Esophagus squamous epithelium (tissue), 5 donors: ENCODE measurements around the gene CATSPERD. TPM values are rescaled to one million over a fixed set of nuclear protein-coding genes. Genes with fewer than 3 reads are reported as not detected.

ENCODE experiments used
- DNase-seq: peaks from one replicate; lab custom pipeline; 2025; lab: John Stamatoyannopoulos, UW
- H3K27ac ChIP-seq, 4 donors: fragments of 200-600 bp; sonication (generic); one replicate each; pipeline ENCODE4 v1.5.1; 2016 to 2019; ENCODE audit warnings: mild to moderate bottlenecking in 1 of 4
- H3K27me3 ChIP-seq, 4 donors: fragments of 200-600 bp; sonication (generic); 1 replicate in 3 of 4; 2 replicates in 1 of 4; pipeline versions ENCODE4 v1.5.1 to v1.6.0; 2017 to 2021; ENCODE audit warnings: antibody characterized with exemption in 1 of 4
- H3K36me3 ChIP-seq, 3 donors: fragments of 200-600 bp; sonication (generic); one replicate each; pipeline ENCODE4 v1.5.1; 2016 to 2019
- H3K4me1 ChIP-seq, 3 donors: fragments of 200-600 bp; sonication (generic); one replicate each; pipeline ENCODE4 v1.5.1; 2017 to 2019
- H3K4me3 ChIP-seq, 4 donors: fragments of 200-600 bp; sonication (generic); 1 replicate in 3 of 4; 2 replicates in 1 of 4; pipeline ENCODE4 v1.5.1; 2016 to 2019; ENCODE audit warnings: mild to moderate bottlenecking in 2 of 4, moderate library complexity in 1 of 4
- H3K9me3 ChIP-seq, 3 donors: fragments of 200-600 bp; sonication (generic); one replicate each; pipeline ENCODE4 v1.5.1; 2016 to 2019
- CTCF ChIP-seq, 6 experiments: fragments of 450-650 bp in 4 of 6; fragments of 200-600 bp in 2 of 6; sonication (generic) in 2 of 6; IDR thresholded peaks; one replicate each; pipeline ENCODE4 v1.5.1; 2016 to 2019; ENCODE audit warnings: antibody characterized with exemption in 6 of 6, mild to moderate bottlenecking in 4 of 6, moderate library complexity in 4 of 6
- POLR2A ChIP-seq, 4 donors: fragments of 450-650 bp; IDR thresholded peaks; one replicate each; pipeline ENCODE4 v1.6.1; 2017; ENCODE audit warnings: antibody characterized with exemption in 4 of 4, mild to moderate bottlenecking in 4 of 4, moderate library complexity in 3 of 4
- WGBS, 2 donors: methylation state at CpG; one replicate each; pipeline ENCODE4 v1.1.5; 2018; 5-methylcytosine and 5-hydroxymethylcytosine counted together
- intact Hi-C: fragments of 100-400 bp; cut with DNase I; formaldehyde crosslinking; loops from one replicate; pipeline ENCODE4 v1.15.0; 2022
- total RNA-seq, 4 donors: library from RNA; depleted of rRNA; stranded (reverse); fragments of >200 nt; gene quantifications; one replicate each; pipeline ENCODE4 v1.1.0, GENCODE V29; 2016
- donor health status: DM: yes; HTN: yes; CAD: no.

Gene CATSPERD
- total RNA-seq, 4 donors from 2014 or later: 0.19 TPM; not detected in 3

- Histone ChIP-seq H3K9me3 (no peaks in the 10 kb centered on the region), H3K4me3 (no peak overlapping the region), H3K4me1 (peaks cover 12 to 28% (median 18%) of the 10 kb centered on the region in 3 donors), H3K27ac (no peak overlapping the region), H3K27me3 (no peaks in the 10 kb centered on the region), H3K36me3 (peaks cover 25 to 100% (median 63%) of the 10 kb centered on the region in 3 donors)
- intact Hi-C loops: no loop called here
- DNase-seq: no peak
- no peak for TF ChIP-seq CTCF (IDR thresholded peaks at IDR 0.05)
- TF ChIP-seq POLR2A (IDR thresholded peaks at IDR 0.05): no peak
- 69 to 80% methylated on average over 1 to 8 of the region's 42 CpGs for WGBS, 2 donors
These were observed 24.0 kb upstream of the CATSPERD start for GRCh38 chr19:5696196-5697021.

- H3K4me3 ChIP-seq: no peak overlapping the region
- H3K27me3 ChIP-seq: no peaks in the 10 kb centered on the region
- no peak for DNase-seq
- peaks cover 25 to 100% (median 56%) of the 10 kb centered on the region in 3 donors for H3K36me3 ChIP-seq
- no peak overlapping the region for H3K27ac ChIP-seq
- no peaks in the 10 kb centered on the region for H3K9me3 ChIP-seq
- H3K4me1 ChIP-seq: peaks cover 6 to 20% (median 10%) of the 10 kb centered on the region in 3 donors
- TF ChIP-seq POLR2A (IDR thresholded peaks at IDR 0.05) (no peak), CTCF (IDR thresholded peaks at IDR 0.05) (no peak)
- intact Hi-C loops: no loop called here
- 72 to 74% methylated on average over 13 to 18 of the region's 25 CpGs for WGBS, 2 donors
These were observed 23.2 kb upstream of the CATSPERD start for GRCh38 chr19:5697022-5697889.

DNA sequence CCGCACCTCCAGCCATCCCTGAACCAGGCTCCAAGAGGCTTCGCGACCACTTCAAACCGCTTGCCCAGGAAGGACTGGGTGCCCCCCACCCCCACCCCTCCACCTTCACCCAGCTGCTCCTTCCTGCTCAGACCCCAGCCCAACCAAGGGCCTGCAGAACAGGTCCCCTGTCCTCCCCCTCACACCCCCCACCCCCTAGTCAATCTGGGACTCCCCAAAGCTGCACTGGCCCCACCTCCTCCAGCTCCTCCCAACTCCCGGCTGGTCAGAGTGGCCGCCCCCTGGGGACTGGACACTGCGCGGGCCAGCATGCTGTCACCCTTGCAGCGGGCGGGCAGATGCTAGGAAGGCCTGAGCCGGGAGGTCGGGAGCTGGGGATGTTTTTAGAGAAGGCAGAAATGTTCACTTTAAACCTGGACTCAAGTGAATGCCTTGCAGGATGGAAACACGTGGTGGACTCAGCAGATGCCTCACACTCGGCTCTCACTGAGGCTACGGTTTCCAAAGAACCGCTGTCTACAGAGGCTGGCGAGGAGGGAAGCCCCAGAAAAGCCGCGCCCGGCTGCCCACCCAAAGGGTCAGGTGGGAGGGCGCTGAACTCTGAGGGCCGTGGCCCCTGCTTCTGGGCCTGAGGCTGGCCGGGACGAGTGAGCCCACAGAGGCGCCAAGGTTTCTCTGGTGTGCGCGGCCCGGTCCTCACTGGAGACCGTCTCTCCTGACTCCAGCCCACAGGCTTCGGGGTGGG, 22.4 kb upstream of the CATSPERD start:
- Histone ChIP-seq H3K36me3 (peaks cover 22 to 96% (median 47%) of the 10 kb centered on the region in 3 donors), H3K9me3 (no peaks in the 10 kb centered on the region), H3K4me1 (peaks cover 1 to 12% (median 6%) of the 10 kb centered on the region in 3 donors), H3K27ac (no peak overlapping the region), H3K27me3 (no peaks in the 10 kb centered on the region), H3K4me3 (no peak overlapping the region)
- 82 to 86% methylated on average over 9 to 11 of the region's 30 CpGs for WGBS, 2 donors
- no peak for DNase-seq
- intact Hi-C loops: no loop called here
- TF ChIP-seq CTCF (IDR thresholded peaks at IDR 0.05): no peak
- TF ChIP-seq POLR2A (IDR thresholded peaks at IDR 0.05): no peak

DNA sequence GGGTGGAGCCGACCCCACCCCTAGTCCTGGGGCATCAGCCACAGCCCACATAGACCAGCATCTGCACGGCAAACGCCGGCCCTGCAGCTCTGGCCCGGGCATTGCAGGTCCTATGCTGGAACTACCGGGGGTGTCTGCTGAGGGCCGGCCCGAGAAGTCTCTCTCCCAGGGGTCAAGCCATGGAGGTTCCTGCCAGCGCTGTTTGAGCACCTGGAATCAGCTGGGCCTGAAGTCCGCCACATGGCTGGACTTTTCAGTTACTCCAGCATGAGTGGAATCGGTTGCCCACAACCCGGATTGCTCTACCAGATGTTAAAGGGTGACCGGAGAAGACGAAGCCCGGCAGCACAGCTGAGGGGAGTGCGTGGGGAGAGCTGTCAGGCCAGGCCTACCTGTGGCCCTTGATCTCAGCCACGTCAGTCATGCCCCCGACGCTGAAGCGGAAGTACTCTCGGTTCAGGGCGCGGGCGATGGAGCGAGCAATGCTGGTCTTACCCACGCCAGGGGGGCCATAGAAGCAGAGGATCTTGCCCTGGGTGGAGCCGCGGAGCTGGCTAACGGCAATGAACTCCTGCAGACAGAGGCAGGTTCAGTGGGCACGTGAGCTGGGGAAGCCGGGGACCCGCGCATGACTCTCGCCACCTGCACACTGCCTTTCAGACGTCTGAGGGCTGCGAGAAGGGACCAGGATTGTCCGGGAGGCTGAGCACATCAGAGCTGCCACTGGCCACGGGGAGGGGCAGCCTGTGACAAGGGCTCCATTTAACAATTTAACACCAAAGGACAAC, 21.6 kb upstream of the CATSPERD start:
- H3K9me3 ChIP-seq: no peaks in the 10 kb centered on the region
- no peak overlapping the region for H3K4me3 ChIP-seq
- TF ChIP-seq CTCF (IDR thresholded peaks at IDR 0.05) (no peak), POLR2A (IDR thresholded peaks at IDR 0.05) (no peak)
- H3K36me3 ChIP-seq: peaks cover 15 to 96% (median 49%) of the 10 kb centered on the region in 3 donors
- no peak overlapping the region for H3K27ac ChIP-seq
- WGBS, 2 donors: 86 to 90% methylated on average over 11 to 21 of the region's 38 CpGs
- no peaks in the 10 kb centered on the region for H3K27me3 ChIP-seq
- DNase-seq: no peak
- intact Hi-C loops: no loop called here
- H3K4me1 ChIP-seq: peaks cover 0 to 4% (median 1%) of the 10 kb centered on the region in 3 donors
